Endothelial cell (in vitro differentiated cells): ENCODE data around the gene LAMB1. TPM values are rescaled to one million over a fixed set of nuclear protein-coding genes. Genes with fewer than 3 reads are reported as not detected.

Experiments used
- DNase-seq: peaks from one replicate; pipeline ENCODE4 v3.0.0; 2021; ENCODE audit warnings: low spot score
- H3K27ac Mint-ChIP-seq: one replicate; pipeline ENCODE4 v1.8.0; 2021; ENCODE audit warnings: mixed read lengths, inconsistent platforms; ENCODE audit not compliant: unreplicated experiment
- H3K27me3 Mint-ChIP-seq: one replicate; pipeline ENCODE4 v1.8.0; 2021; ENCODE audit warnings: mild to moderate bottlenecking, moderate library complexity, mixed read lengths, inconsistent platforms; ENCODE audit not compliant: unreplicated experiment
- H3K36me3 Mint-ChIP-seq: one replicate; pipeline ENCODE4 v1.8.0; 2021; ENCODE audit warnings: mild to moderate bottlenecking, low read depth, mixed read lengths, inconsistent platforms; ENCODE audit not compliant: unreplicated experiment
- H3K4me1 Mint-ChIP-seq: one replicate; pipeline ENCODE4 v1.8.0; 2021; ENCODE audit warnings: mild to moderate bottlenecking, mixed read lengths, inconsistent platforms; ENCODE audit not compliant: unreplicated experiment
- H3K4me3 Mint-ChIP-seq: one replicate; pipeline ENCODE4 v1.8.0; 2021; ENCODE audit warnings: mild to moderate bottlenecking, mixed read lengths, inconsistent platforms; ENCODE audit not compliant: unreplicated experiment
- H3K9me3 Mint-ChIP-seq: one replicate; pipeline ENCODE4 v1.8.0; 2021; ENCODE audit warnings: mixed read lengths, inconsistent platforms; ENCODE audit not compliant: unreplicated experiment
- total RNA-seq: library from RNA; stranded (reverse); fragmentation: NEBNext Ultra II Directional; extraction: Animal tissue kit (Norgen Biotek cat#: 25700); gene quantifications from one replicate; pipeline ENCODE4 v1.2.1, GENCODE V29; 2021; ENCODE audit not compliant: unreplicated experiment
- TF ChIP-seq, protein P1 (sequence below): fragments of 200-600 bp; sonication (generic); IDR thresholded peaks from one replicate; pipeline ENCODE4 v1.5.0; 2021; ENCODE audit warnings: antibody characterized with exemption; ENCODE audit not compliant: unreplicated experiment

The LAMB1 gene
- total RNA-seq, 1 donor from 2014 or later = 453 TPM

DNA sequence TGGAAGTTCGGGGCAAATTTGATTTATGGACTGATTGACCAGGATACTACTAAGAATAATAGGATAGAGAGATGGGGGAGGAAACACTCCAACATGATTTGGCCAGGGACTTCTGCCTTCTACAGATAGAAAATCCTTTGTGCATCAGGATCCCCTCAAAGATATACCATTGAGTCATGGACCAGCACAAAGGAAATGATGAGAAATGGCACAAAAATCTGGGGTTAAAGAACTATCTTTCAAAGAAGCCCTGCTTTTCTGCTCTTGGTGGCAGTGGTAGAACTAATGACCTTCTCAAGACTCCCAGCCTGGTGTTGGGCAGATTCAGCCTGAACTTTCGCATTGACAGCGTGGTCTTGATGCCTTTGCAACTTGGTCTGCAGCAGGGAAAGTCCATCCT is 27.6 kb upstream of the LAMB1 start:
- H3K4me1 Mint-ChIP-seq = peaks cover 9% of the 10 kb centered on the region
- H3K4me3 Mint-ChIP-seq = no peak overlapping the region

DNA sequence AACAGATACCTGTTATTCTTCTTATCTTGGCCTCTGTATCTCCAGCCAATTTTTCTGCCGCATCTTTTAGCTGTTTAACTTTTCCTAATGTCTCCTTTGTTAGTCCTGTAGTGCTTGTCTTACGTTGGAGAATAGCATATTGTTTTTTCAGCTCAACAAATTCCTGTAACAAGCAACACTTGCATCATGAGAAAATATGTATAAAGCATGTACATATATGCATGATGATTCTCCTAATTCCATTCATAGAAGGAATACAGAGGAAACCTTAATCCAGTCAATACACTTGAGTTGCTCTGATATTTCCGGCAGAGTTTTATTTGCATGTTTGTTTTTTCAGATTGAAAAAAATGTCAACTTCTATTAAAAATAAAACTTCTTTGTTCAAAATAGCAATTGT is 26.1 kb upstream of the LAMB1 start:
- H3K27me3 Mint-ChIP-seq = peaks cover 4% of the 10 kb centered on the region
- no peak overlapping the region for H3K4me3 Mint-ChIP-seq
- no peaks in the 10 kb centered on the region for H3K36me3 Mint-ChIP-seq
- TF ChIP-seq, protein P1, sequence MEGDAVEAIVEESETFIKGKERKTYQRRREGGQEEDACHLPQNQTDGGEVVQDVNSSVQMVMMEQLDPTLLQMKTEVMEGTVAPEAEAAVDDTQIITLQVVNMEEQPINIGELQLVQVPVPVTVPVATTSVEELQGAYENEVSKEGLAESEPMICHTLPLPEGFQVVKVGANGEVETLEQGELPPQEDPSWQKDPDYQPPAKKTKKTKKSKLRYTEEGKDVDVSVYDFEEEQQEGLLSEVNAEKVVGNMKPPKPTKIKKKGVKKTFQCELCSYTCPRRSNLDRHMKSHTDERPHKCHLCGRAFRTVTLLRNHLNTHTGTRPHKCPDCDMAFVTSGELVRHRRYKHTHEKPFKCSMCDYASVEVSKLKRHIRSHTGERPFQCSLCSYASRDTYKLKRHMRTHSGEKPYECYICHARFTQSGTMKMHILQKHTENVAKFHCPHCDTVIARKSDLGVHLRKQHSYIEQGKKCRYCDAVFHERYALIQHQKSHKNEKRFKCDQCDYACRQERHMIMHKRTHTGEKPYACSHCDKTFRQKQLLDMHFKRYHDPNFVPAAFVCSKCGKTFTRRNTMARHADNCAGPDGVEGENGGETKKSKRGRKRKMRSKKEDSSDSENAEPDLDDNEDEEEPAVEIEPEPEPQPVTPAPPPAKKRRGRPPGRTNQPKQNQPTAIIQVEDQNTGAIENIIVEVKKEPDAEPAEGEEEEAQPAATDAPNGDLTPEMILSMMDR = no peak
- H3K9me3 Mint-ChIP-seq = no peaks in the 10 kb centered on the region
- no peak overlapping the region for H3K27ac Mint-ChIP-seq
- no peak for DNase-seq
- H3K4me1 Mint-ChIP-seq = peaks cover 9% of the 10 kb centered on the region

More for the DNA sequence above, 27.6 kb upstream of the LAMB1 start:
- Mint-ChIP-seq H3K27me3 (peaks cover 4% of the 10 kb centered on the region), H3K27ac (no peak overlapping the region), H3K9me3 (no peaks in the 10 kb centered on the region), H3K36me3 (no peaks in the 10 kb centered on the region)
- DNase-seq = no peak
- TF ChIP-seq, protein P1 = no peak

DNA sequence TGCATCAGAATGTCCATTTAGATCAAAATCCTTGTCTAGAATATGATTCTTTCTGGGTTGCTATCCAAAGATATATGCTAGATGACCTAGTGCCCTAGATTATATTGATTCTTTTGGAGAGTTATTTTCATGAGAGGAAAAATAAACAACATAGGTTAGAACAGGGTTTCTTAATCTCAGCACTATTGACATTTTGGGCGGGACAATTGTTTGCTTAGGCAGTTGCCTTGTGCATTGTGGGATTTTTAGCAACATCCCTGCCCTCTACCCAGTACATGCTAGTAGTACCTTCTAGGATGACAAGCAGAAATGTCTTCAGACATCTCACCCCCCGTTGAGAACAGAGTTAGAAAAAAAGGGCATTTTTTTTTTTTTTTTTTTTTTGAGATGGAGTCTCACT is 25.1 kb upstream of the LAMB1 start:
- no peaks in the 10 kb centered on the region for H3K36me3 Mint-ChIP-seq
- H3K27ac Mint-ChIP-seq = no peak overlapping the region
- no peaks in the 10 kb centered on the region for H3K9me3 Mint-ChIP-seq
- H3K27me3 Mint-ChIP-seq = peaks cover 4% of the 10 kb centered on the region
- H3K4me3 Mint-ChIP-seq = no peak overlapping the region
- no peak for DNase-seq
- H3K4me1 Mint-ChIP-seq = peaks cover 3% of the 10 kb centered on the region
- TF ChIP-seq, protein P1 = no peak

DNA sequence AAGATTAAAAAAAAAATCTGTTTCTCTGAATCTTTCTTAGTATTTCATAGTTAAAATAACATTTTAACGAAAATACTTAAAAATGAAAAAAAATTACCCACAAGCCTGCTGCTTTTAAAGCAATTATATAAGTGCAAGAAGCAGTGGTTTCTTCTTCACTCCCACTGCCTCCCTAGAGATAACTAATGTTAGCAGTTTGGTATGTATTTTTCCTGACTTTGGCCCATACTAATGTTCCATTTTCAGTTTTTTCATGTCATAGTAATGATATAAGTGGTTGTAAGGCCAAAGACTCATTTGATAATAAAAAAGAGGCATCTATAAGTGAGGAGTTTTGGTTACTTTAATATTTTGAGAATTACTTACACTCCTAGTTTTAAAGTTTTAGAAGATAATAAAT is 24.3 kb upstream of the LAMB1 start:
- H3K27ac Mint-ChIP-seq = no peak overlapping the region

DNA sequence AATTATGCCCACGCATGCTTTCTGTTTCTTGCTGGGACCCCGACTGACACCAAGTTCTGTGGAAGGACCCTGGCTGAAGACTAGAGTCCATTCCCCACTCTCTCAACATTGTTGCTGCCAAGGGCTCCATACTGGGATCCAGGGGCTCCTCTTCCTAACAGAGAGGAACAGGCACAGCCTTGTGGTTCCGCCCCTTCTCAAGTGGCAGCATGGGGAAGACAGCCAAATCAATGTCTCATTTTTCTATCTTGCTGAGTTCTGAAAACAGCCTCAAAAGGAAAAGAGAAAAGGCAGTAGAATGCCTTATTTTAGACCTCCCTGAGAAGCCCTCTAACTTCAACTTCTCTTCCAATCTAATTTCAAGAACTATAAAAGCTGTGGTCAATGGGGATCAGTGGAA is 23.7 kb upstream of the LAMB1 start:
- no peak overlapping the region for H3K27ac Mint-ChIP-seq
- TF ChIP-seq, protein P1 = no peak
- H3K36me3 Mint-ChIP-seq = no peaks in the 10 kb centered on the region
- DNase-seq = no peak
- no peaks in the 10 kb centered on the region for H3K9me3 Mint-ChIP-seq
- H3K4me3 Mint-ChIP-seq = no peak overlapping the region
- peaks cover 4% of the 10 kb centered on the region for H3K27me3 Mint-ChIP-seq
- H3K4me1 Mint-ChIP-seq = no peaks in the 10 kb centered on the region

More for the DNA sequence above, 24.3 kb upstream of the LAMB1 start:
- no peak overlapping the region for H3K4me3 Mint-ChIP-seq
- DNase-seq = no peak
- no peaks in the 10 kb centered on the region for H3K4me1 Mint-ChIP-seq
- H3K9me3 Mint-ChIP-seq = no peaks in the 10 kb centered on the region
- TF ChIP-seq, protein P1 = no peak
- H3K36me3 Mint-ChIP-seq = no peaks in the 10 kb centered on the region
- H3K27me3 Mint-ChIP-seq = peaks cover 4% of the 10 kb centered on the region
